ENCODE results near the gene SAMD4B.
"Not testable (repeated sequence)": the region's sequence is repeated elsewhere in the genome, so short reads cannot be mapped to it uniquely, and the experiment has no call there.

SAMD4B gene

DNA sequence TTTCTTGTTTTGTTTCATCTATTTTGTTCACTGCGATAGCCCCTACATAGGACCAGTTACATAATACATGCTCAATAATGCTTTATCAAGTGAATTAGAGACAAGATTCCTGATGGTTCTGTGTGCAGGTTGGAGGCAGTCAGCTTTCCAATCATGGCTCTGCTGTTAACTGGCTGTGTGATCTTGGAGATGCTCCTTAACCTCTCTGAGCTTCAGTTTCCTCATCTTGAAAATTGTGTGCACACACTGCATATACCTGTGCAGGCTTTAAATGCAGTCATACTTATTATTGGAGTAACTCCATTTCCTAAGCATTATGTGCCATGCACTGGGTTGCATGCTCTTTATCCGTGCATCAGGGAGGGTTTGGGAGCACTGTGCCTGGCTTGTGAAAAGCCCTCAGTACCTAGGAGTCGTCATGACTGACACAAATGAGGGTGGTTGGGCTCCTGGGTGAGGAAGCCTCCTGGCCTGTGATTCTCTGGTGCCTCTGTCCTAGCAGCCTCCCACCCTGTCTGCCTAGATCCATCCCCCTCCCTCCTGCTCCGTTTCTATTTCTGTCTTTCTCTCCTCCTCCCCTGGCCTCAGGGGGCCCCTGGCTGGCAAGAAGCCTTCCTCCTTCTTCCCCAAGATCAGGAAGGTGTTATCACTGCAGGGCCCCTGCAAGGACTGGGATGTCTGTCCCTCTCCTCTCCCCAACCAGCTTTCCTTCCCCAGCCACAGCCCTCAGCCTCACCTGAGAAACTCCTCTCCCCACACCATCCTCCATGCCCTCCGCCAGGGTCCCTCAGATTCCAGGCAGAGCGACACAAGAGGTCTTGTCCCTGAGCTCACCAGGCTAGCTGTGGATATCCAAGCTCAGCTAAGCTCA lies 37.3 kb upstream of the SAMD4B start:
- DNase-seq (ENCODE audit: low spot score) = peak; percentile 1
- in situ Hi-C loops (cut with MboI; ENCODE audit: low pct_unique_long_range_greater_than_20kb, low sequenced_read_pairs, unreplicated experiment) = no loop called here
- TF ChIP-seq CTCF (IDR thresholded peaks at IDR 0.05; ENCODE audit: extremely low read depth, insufficient read depth, missing control alignments) = no peak

DNA sequence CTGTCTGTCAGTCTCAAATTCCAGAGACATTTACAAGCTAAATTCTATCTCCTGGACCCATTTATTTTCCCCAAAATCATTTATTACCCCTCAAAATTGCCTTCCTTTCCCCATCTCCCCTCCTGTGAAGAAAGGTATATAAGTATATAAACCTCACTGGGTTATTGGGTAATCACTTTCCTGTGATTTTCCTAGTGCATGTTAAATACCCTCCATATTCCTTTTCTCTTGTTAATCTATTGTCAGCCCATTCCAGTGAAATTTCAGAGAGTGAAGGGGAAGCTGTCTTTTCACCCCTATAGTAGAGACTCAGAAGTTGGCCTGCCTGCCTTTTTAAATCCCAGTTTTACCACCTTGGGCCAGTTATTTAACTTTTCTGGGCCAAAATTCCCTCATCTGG lies 36.1 kb upstream of the SAMD4B start:
- in situ Hi-C loops (cut with MboI; ENCODE audit: low pct_unique_long_range_greater_than_20kb, low sequenced_read_pairs, unreplicated experiment) = no loop called here
- peak; percentile 6 for DNase-seq (ENCODE audit: low spot score)
- no peak for TF ChIP-seq CTCF (IDR thresholded peaks at IDR 0.05; ENCODE audit: extremely low read depth, insufficient read depth, missing control alignments)

- TF ChIP-seq CTCF (IDR thresholded peaks at IDR 0.05; ENCODE audit: extremely low read depth, insufficient read depth, missing control alignments) = no peak
- in situ Hi-C loops (cut with MboI; ENCODE audit: low pct_unique_long_range_greater_than_20kb, low sequenced_read_pairs, unreplicated experiment) = no loop called here
- peak; percentile 13 for DNase-seq (ENCODE audit: low spot score)
Measured at GRCh38 chr19:39307046-39307821, 35.0 kb upstream of the SAMD4B start.

DNA sequence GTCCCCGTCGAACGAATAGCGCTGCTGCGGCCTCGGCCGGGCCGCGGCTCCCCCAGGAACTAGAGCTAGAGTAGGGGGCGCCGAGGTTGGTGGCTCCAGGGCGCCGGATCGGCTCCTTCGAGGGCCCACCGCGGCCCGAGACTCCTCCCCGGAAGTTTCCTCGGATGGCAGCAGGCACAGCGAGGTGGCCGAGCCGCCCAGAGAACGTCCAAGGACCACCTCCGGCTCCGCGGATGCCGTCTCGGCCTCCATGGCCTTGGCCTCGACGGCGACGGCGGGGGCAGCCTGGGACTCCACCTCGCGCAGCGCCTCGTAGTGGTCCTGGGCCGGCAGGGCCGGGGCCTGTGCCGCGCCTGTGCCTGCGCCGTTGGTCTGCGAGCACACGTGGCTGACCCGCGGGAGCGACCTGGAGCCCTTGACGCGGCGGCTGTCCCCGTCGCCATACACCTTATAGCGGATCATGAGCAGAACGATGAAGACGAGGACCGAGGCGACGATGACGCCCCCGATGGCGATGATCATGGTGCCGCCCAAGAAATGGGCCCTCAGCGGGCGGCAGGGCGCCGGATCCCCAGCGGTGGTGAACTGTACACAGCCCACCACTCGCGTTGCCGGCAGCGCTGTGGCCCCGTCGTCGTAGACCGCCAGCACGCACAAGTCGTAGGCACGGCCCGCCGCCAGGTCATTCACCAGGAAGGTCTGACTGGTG lies 34.2 kb upstream of the SAMD4B start:
- no peak for TF ChIP-seq CTCF (IDR thresholded peaks at IDR 0.05; ENCODE audit: extremely low read depth, insufficient read depth, missing control alignments)
- in situ Hi-C loops (cut with MboI; ENCODE audit: low pct_unique_long_range_greater_than_20kb, low sequenced_read_pairs, unreplicated experiment) = no loop called here
- DNase-seq (ENCODE audit: low spot score) = peak; percentile 7

- no peak for TF ChIP-seq CTCF (IDR thresholded peaks at IDR 0.05; ENCODE audit: extremely low read depth, insufficient read depth, missing control alignments)
Measured at GRCh38 chr19:39308531-39309304, 33.5 kb upstream of the SAMD4B start.

GRCh38 chr19:39309305-39309670 lies 32.9 kb upstream of the SAMD4B start:
- DNase-seq (ENCODE audit: low spot score); in situ Hi-C loops (cut with MboI; ENCODE audit: low pct_unique_long_range_greater_than_20kb, low sequenced_read_pairs, unreplicated experiment): not testable (repeated sequence)

More at GRCh38 chr19:39308531-39309304, 33.5 kb upstream of the SAMD4B start:
- DNase-seq (ENCODE audit: low spot score) = no peak
- in situ Hi-C loops (cut with MboI; ENCODE audit: low pct_unique_long_range_greater_than_20kb, low sequenced_read_pairs, unreplicated experiment) = no loop called here

Measured in GM13977 (cell line).